ENCODE measurements around the gene TET2.

The TET2 gene

DNA sequence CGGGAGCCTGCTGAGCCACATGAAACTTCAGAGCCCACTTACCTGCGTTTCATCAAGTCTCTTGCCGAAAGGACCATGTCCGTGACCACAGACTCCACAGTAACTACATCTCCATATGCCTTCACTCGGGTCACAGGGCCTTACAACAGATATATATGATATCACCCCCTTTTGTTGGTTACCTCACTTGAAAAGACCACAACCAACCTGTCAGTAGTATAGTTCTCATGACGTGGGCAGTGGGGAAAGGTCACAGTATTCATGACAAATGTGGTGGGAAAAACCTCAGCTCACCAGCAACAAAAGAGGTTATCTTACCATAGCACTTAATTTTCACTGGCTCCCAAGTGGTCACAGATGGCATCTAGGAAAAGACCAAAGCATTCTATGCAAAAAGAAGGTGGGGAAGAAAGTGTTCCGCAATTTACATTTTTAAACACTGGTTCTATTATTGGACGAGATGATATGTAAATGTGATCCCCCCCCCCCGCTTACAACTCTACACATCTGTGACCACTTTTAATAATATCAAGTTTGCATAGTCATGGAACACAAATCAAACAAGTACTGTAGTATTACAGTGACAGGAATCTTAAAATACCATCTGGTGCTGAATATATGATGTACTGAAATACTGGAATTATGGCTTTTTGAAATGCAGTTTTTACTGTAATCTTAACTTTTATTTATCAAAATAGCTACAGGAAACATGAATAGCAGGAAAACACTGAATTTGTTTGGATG is 129.9 kb downstream of the TET2 start:
- TF ChIP-seq, protein P1, sequence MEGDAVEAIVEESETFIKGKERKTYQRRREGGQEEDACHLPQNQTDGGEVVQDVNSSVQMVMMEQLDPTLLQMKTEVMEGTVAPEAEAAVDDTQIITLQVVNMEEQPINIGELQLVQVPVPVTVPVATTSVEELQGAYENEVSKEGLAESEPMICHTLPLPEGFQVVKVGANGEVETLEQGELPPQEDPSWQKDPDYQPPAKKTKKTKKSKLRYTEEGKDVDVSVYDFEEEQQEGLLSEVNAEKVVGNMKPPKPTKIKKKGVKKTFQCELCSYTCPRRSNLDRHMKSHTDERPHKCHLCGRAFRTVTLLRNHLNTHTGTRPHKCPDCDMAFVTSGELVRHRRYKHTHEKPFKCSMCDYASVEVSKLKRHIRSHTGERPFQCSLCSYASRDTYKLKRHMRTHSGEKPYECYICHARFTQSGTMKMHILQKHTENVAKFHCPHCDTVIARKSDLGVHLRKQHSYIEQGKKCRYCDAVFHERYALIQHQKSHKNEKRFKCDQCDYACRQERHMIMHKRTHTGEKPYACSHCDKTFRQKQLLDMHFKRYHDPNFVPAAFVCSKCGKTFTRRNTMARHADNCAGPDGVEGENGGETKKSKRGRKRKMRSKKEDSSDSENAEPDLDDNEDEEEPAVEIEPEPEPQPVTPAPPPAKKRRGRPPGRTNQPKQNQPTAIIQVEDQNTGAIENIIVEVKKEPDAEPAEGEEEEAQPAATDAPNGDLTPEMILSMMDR (conservative IDR thresholded peaks at IDR 0.05): no peak
- no peak overlapping the region for H3K27ac ChIP-seq

GRCh38 chr4:105277702-105278101 is 131.0 kb downstream of the TET2 start:
- no peak overlapping the region for H3K27ac ChIP-seq
- TF ChIP-seq, protein P1 (conservative IDR thresholded peaks at IDR 0.05): no peak

DNA sequence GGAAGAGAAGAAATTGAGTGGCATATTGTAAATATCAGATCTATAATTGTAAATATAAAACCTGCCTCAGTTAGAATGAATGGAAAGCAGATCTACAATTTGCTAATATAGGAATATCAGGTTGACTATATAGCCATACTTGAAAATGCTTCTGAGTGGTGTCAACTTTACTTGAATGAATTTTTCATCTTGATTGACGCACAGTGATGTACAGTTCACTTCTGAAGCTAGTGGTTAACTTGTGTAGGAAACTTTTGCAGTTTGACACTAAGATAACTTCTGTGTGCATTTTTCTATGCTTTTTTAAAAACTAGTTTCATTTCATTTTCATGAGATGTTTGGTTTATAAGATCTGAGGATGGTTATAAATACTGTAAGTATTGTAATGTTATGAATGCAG is 132.6 kb downstream of the TET2 start:
- TF ChIP-seq, protein P1 (conservative IDR thresholded peaks at IDR 0.05): no peak
- H3K27ac ChIP-seq: no peak overlapping the region

DNA sequence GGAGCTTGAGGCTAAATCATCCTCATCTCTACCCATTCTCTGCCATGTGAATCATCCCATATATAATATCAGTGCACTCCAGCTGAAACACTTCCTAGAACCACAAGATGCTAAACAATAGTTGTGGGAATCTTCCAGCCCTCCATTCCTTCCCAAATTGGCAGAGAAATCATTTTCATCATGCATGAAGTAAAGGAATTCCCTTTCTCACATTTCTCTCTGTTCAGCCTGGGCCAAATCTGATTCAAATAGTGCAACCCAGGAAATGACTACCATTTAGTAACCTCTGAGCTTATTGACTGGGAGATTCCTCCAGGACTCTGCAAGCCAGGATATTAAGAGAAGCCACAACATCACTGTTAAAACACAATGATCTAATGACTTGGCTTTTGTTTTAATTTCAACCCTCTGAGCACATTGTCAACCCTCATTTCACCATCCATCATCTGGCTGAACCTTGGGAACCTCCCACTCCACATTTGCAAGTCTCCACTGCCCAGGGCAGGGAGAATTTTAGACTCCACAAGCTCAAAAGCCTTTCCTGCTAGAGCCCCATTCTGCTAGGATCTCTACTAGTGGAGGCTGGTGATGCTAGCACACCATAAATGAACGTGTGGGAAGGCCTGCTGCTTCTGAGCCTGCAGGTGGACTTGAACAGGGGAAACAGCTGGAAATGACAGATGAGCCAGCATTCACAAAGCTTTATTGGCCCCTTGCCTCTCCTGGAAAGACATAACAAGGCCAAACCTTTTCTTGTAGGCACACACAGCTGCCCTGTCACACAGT is 133.9 kb downstream of the TET2 start:
- TF ChIP-seq, protein P1 (conservative IDR thresholded peaks at IDR 0.05): no peak
- no peak overlapping the region for H3K27ac ChIP-seq

DNA sequence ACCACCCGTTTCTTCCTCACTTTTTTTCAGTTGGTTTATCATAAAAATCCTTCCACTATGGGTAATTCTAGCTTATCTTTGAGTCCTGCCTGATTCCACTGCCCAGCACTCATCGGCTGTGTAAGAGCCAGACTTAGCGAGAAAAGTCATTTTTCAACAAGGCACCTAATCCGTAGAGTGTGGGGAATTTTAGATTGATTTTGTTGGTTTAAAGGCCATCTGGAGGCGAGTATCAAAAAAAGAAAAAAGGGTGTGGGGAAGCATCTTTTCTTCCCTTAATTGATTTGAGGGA is 134.4 kb downstream of the TET2 start:
- no peak overlapping the region for H3K27ac ChIP-seq

GRCh38 chr4:105282489-105282888 is 135.8 kb downstream of the TET2 start:
- H3K27ac ChIP-seq: no peak overlapping the region
- TF ChIP-seq, protein P1 (conservative IDR thresholded peaks at IDR 0.05): no peak

More for the DNA sequence above, 134.4 kb downstream of the TET2 start:
- TF ChIP-seq, protein P1 (conservative IDR thresholded peaks at IDR 0.05): no peak

GRCh38 chr4:105283501-105283900 is 136.8 kb downstream of the TET2 start:
- TF ChIP-seq, protein P1 (conservative IDR thresholded peaks at IDR 0.05): no peak
- H3K27ac ChIP-seq: no peak overlapping the region

Measured in VCaP (cell line).